ENCODE measurements around the gene RIN3.

DNA sequence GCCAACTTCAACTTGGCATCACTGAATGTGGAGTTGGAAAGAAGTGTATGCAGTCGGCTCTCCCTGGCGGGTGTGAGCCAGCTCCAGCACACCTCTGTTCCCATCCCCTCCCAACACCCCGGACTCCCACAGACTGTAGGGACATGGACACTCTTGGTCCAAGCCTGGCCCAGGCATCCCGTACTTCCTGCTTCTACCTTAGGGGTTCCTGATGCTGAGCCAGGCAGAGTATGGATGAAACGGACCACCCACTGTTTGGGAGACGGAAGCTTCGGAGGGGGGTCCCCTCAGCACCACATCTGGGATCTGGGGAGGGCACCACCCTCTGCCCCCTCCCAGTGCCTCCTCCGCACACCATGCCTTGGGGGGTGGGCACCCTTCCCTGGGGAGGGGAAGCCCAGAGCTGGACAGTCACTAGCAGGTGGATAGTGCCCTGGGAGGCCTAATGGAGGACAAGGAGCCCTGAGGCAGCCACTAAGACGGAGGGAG lies 172.9 kb downstream of the RIN3 start:
- TF ChIP-seq, protein P1, sequence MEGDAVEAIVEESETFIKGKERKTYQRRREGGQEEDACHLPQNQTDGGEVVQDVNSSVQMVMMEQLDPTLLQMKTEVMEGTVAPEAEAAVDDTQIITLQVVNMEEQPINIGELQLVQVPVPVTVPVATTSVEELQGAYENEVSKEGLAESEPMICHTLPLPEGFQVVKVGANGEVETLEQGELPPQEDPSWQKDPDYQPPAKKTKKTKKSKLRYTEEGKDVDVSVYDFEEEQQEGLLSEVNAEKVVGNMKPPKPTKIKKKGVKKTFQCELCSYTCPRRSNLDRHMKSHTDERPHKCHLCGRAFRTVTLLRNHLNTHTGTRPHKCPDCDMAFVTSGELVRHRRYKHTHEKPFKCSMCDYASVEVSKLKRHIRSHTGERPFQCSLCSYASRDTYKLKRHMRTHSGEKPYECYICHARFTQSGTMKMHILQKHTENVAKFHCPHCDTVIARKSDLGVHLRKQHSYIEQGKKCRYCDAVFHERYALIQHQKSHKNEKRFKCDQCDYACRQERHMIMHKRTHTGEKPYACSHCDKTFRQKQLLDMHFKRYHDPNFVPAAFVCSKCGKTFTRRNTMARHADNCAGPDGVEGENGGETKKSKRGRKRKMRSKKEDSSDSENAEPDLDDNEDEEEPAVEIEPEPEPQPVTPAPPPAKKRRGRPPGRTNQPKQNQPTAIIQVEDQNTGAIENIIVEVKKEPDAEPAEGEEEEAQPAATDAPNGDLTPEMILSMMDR (IDR thresholded peaks at IDR 0.05; ENCODE audit: low read length): no peak
- TF ChIP-seq EZH2 (optimal IDR thresholded peaks at IDR 0.05; ENCODE audit: low read depth, low read length): no peak
- no peak for TF ChIP-seq EZH2phosphoT487 (IDR thresholded peaks at IDR 0.05; ENCODE audit: low read length)
